ENCODE data around the gene KRTAP5-5.

- no peak for TF ChIP-seq CTCF (IDR thresholded peaks at IDR 0.05)
- no peak for TF ChIP-seq POLR2A (IDR thresholded peaks at IDR 0.05)
Measured at GRCh38 chr11:1586699-1587098, 42.9 kb upstream of the KRTAP5-5 start.

Data from right lobe of liver (tissue), 4 donors.